Measurements from ENCODE around the gene HEXD. TPM values are rescaled to one million over a fixed set of nuclear protein-coding genes. Genes with fewer than 3 reads are reported as not detected.

The HEXD gene
- total and polyA plus RNA-seq, 4 donors = 5.6 to 19.9 (median 12.2) TPM

DNA sequence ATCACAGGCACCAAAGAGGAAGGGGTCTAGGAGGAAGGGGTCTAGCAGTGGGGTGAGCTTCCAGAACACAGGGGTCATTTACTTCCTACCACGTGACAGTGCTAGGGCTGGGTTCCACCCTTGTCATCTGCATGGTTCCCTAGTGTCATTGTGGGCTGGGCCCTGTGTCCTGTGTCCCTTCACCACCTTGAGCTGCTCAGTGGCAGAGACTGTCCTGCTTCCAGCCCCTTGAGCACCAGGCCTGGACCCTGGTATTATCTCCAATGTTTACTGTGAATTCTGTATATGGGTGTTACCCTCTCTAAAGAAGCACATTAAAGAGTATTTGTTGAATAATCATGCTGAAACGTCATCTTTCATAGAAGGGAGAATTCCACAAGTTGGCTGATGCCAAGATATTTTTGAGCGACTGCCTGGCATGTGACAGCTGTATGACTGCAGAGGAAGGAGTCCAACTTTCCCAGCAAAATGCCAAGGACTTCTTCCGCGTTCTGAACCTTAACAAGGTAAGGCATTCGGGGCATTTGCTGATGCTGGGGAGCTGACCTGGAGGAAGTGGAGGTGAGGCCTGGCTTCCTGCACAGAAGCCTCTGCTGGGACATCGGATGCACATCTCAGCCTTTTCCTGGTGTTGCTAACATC is 45.9 kb downstream of the HEXD start:
- TF ChIP-seq TAF1 (conservative IDR thresholded peaks at IDR 0.05) = no peak
- peak; percentile 69 for TF ChIP-seq NR2F2 (IDR thresholded peaks at IDR 0.05)
- no peak for TF ChIP-seq CTCF (IDR thresholded peaks at IDR 0.05; ENCODE audit: low read depth, low read length, missing input control)
- TF ChIP-seq EGR1 (IDR thresholded peaks at IDR 0.05; ENCODE audit: low read depth in 2 of 2) = no peak
- TF ChIP-seq, protein P1, sequence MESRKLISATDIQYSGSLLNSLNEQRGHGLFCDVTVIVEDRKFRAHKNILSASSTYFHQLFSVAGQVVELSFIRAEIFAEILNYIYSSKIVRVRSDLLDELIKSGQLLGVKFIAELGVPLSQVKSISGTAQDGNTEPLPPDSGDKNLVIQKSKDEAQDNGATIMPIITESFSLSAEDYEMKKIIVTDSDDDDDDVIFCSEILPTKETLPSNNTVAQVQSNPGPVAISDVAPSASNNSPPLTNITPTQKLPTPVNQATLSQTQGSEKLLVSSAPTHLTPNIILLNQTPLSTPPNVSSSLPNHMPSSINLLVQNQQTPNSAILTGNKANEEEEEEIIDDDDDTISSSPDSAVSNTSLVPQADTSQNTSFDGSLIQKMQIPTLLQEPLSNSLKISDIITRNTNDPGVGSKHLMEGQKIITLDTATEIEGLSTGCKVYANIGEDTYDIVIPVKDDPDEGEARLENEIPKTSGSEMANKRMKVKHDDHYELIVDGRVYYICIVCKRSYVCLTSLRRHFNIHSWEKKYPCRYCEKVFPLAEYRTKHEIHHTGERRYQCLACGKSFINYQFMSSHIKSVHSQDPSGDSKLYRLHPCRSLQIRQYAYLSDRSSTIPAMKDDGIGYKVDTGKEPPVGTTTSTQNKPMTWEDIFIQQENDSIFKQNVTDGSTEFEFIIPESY (IDR thresholded peaks at IDR 0.05) = no peak
- no peak for TF ChIP-seq GABPA (IDR thresholded peaks at IDR 0.05 in 1 of 2, conservative IDR thresholded peaks at IDR 0.05 in 1 of 2)
- H3K27ac ChIP-seq (ENCODE audit: low read depth in 1 of 2, low read length in 2 of 2) = no peak overlapping the region
- H3K36me3 ChIP-seq (ENCODE audit: control insufficient read depth in 4 of 4, insufficient read depth in 3 of 4, low read depth in 1 of 4, low read length in 3 of 4) = peaks cover 6 to 52% (median 28%) of the 10 kb centered on the region in 4 donors
- no peak for DNase-seq (ENCODE audit: low spot score)
- peaks cover 0 to 11% (median 4%) of the 10 kb centered on the region in 4 donors for H3K4me1 ChIP-seq (ENCODE audit: control insufficient read depth in 4 of 4, insufficient read depth in 4 of 4, low read length in 3 of 4)
- H3K27me3 ChIP-seq (ENCODE audit: control insufficient read depth in 4 of 4, insufficient read depth in 4 of 4, low read length in 3 of 4) = no peaks in the 10 kb centered on the region
- H3K9ac ChIP-seq (ENCODE audit: low read depth in 1 of 2, low read length in 2 of 2) = no peak overlapping the region
- H3K4me3 ChIP-seq (ENCODE audit: low read depth in 1 of 3, low read length in 3 of 3) = no peak overlapping the region
- 71% methylated on average over 7 of the region's 7 CpGs for WGBS
- no peaks in the 10 kb centered on the region for H3K9me3 ChIP-seq (ENCODE audit: control insufficient read depth in 4 of 4, low read length in 3 of 4)

- Histone ChIP-seq H3K9ac (ENCODE audit: low read depth in 1 of 2, low read length in 2 of 2) (no peak overlapping the region), H3K9me3 (ENCODE audit: control insufficient read depth in 4 of 4, low read length in 3 of 4) (no peaks in the 10 kb centered on the region), H3K27ac (ENCODE audit: low read depth in 1 of 2, low read length in 2 of 2) (no peak overlapping the region), H3K4me1 (ENCODE audit: control insufficient read depth in 4 of 4, insufficient read depth in 4 of 4, low read length in 3 of 4) (peaks cover 0 to 6% (median 0%) of the 10 kb centered on the region in 4 donors), H3K4me3 (ENCODE audit: low read depth in 1 of 3, low read length in 3 of 3) (no peak overlapping the region), H3K27me3 (ENCODE audit: control insufficient read depth in 4 of 4, insufficient read depth in 4 of 4, low read length in 3 of 4) (no peaks in the 10 kb centered on the region), H3K36me3 (ENCODE audit: control insufficient read depth in 4 of 4, insufficient read depth in 3 of 4, low read depth in 1 of 4, low read length in 3 of 4) (peaks cover 8 to 55% (median 30%) of the 10 kb centered on the region in 4 donors)
- TF ChIP-seq NR2F2 (IDR thresholded peaks at IDR 0.05) (no peak), HNF4A (conservative IDR thresholded peaks at IDR 0.05) (no peak), SP1 (IDR thresholded peaks at IDR 0.05) (no peak), FOXA2 (IDR thresholded peaks at IDR 0.05) (no peak), HNF4G (IDR thresholded peaks at IDR 0.05) (no peak), RAD21 (IDR thresholded peaks at IDR 0.05) (no peak), GABPA (IDR thresholded peaks at IDR 0.05 in 1 of 2, conservative IDR thresholded peaks at IDR 0.05 in 1 of 2) (no peak), CTCF (IDR thresholded peaks at IDR 0.05; ENCODE audit: low read depth, low read length, missing input control) (no peak), RXRA (IDR thresholded peaks at IDR 0.05) (no peak), YY1 (IDR thresholded peaks at IDR 0.05) (no peak), JUND (IDR thresholded peaks at IDR 0.05) (no peak)
- TF ChIP-seq, protein P2, sequence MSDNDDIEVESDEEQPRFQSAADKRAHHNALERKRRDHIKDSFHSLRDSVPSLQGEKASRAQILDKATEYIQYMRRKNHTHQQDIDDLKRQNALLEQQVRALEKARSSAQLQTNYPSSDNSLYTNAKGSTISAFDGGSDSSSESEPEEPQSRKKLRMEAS (IDR thresholded peaks at IDR 0.05) = no peak
- TF ChIP-seq, protein P1 (IDR thresholded peaks at IDR 0.05) = no peak
- 88% methylated on average over 11 of the region's 11 CpGs for WGBS
- no peak for DNase-seq (ENCODE audit: low spot score)
These were observed 46.4 kb downstream of the HEXD start for GRCh38 chr17:82464567-82464929.

Measured in liver (tissue), 9 donors.